Left hindlimb (tissue), 1 donor: ENCODE measurements around the gene SPATA31A5.
"Not testable (repeated sequence)": the region's sequence is repeated elsewhere in the genome, so short reads cannot be mapped to it uniquely, and the experiment has no call there.

Experiments
- DNase-seq: peaks from one replicate; pipeline ENCODE4 v3.0.0-alpha.2; 2018

Gene SPATA31A5

DNA sequence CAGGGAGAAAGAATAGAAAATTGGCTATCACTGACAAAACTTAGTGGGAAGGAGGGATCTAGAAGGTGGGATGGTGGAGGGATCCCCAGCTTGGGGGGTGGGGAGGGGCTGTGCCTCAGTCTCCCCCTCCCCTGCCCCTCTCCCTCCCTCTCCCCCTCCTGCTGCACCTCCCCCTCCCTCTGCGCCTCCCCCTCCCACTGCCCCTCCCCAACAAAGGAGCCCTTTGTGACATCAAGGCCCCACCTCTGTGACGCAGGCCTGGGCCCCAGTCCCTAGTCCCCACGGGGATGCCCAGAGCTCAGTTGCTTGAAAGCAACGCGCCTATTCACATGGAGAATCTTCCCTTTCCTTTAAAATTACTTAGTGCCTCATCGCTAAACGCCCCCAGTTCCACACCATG lies at the start of gene SPATA31A5:
TSS of gene SPATA31A5 (plus strand) at position 301 of the 400 bp plus-strand sequence. CDS start at position 330, 29 bp downstream.
- DNase-seq: not testable (repeated sequence)

DNA sequence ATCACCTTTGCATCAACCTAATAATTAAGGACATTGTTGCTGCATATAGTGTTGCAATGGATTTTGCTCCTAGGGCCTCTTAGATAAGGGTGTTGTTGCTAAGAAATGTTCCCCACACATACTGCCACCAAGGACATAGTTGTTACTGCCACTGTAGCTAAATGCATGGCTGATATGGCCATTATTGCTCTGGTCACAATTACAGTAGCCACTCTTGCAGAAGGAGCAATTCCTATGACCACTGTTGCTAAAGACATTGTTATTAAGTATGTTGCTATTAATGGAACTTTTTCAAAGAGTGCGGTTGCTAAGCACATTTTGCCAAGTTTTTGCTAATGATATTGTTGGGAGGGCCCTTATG lies 48.8 kb downstream of the SPATA31A5 start:
- DNase-seq: not testable (repeated sequence)

DNA sequence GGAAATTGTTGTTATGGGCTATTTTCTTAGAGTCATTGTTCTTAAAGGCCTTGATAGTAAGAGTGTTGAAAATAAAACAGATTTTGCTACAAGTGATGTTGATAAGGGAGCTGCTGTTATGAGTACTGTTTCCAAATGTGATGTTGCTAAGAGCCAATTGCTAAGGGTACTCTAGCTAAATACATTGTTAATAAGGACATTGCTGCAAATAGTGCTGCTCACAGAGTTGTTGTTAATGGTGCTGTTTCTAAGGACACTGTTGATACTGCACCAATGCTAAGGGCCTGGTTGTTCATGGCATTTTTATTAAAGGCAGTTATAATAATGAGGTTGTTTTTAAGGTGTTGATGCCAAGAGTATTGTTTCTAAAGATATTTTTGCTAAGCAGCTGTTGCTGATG lies 52.2 kb downstream of the SPATA31A5 start:
- not testable (repeated sequence) for DNase-seq
